NT2/D1 (cell line): ENCODE measurements around the gene PANK3.
A peak's percentile ranks its signal among the peaks of the same experiment; 100 is the strongest.
"Not testable (repeated sequence)": the region's sequence is repeated elsewhere in the genome, so short reads cannot be mapped to it uniquely, and the experiment has no call there.

ENCODE experiments used
- DNase-seq: peaks from one replicate; pipeline ENCODE4 v3.0.0-alpha.2; 2011; ENCODE audit warnings: low read depth, low spot score
- H3K27me3 ChIP-seq: 2 replicates; pipeline ENCODE4 v1.6.0; 2011; ENCODE audit warnings: mild to moderate bottlenecking; ENCODE audit not compliant: insufficient read length, insufficient read depth
- H3K36me3 ChIP-seq: 2 replicates; pipeline ENCODE4 v1.6.1; 2011; ENCODE audit warnings: mild to moderate bottlenecking, low read length, mixed read lengths; ENCODE audit not compliant: insufficient read depth, insufficient read length
- H3K4me1 ChIP-seq: 2 replicates; pipeline ENCODE4 v1.5.1; 2011; ENCODE audit not compliant: insufficient read depth, insufficient read length
- H3K4me3 ChIP-seq: 2 replicates; pipeline ENCODE4 v1.5.1; 2011; ENCODE audit warnings: low read depth; ENCODE audit not compliant: insufficient read length
- H3K9ac ChIP-seq: 2 replicates; pipeline ENCODE4 v1.6.0; 2011; ENCODE audit warnings: low read depth; ENCODE audit not compliant: insufficient read length
- H3K9me3 ChIP-seq: 2 replicates; pipeline ENCODE4 v1.5.1; 2011; ENCODE audit warnings: mild to moderate bottlenecking, low read length; ENCODE audit not compliant: insufficient read depth
- SUZ12 ChIP-seq: IDR thresholded peaks from 2 replicates; pipeline ENCODE4 v1.6.1; 2011; ENCODE audit not compliant: insufficient read length, insufficient read depth; ENCODE audit errors: extremely low read depth
- YY1 ChIP-seq: IDR thresholded peaks from 2 replicates; pipeline ENCODE4 v1.6.1; 2011; ENCODE audit not compliant: insufficient read length, insufficient read depth
- ZNF274 ChIP-seq: IDR thresholded peaks from 2 replicates; pipeline ENCODE4 v1.6.1; 2011; ENCODE audit warnings: mild to moderate bottlenecking, low read depth, low read length

PANK3 gene

DNA sequence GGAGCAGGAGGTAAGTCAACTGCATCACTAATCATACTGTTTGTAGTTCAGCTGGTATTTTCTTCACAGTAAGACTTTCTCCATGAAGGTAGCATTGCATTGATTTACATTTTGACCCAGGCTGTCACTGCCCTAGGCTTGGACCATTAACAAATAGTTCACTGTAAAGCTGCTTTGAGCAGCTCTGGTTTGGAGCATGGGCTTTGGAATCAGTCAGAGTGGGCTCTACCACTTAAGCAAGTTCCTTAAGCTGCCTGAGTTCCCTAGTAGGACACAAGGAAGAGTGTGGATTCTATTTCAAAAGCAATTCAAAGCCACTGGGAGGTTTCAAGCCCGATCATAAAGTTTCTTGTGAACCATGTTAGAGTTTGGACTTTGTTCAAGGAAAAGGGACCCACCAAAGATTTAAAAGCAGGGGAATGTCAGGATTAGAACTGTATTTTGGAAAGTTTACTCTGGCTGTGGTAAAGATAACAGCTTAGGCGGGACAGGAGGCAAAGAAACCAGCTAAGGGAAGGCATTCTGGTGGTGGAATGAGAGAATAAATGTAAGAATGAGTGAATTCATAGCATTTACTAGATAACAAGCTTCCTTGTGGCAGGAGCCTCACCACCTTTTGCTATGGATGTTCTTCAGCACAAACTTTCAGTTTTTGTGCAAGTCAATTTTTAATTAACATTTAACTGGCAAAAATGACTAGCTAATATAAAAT lies 12.3 kb upstream of the PANK3 start:
- H3K9me3 ChIP-seq, result no peaks in the 10 kb centered on the region
- no peaks in the 10 kb centered on the region for H3K36me3 ChIP-seq
- no peak overlapping the region for H3K4me3 ChIP-seq
- TF ChIP-seq SUZ12 (no peak), ZNF274 (no peak), YY1 (no peak)
- no peak for DNase-seq
- H3K4me1 ChIP-seq, result no peaks in the 10 kb centered on the region
- no peak overlapping the region for H3K9ac ChIP-seq
- H3K27me3 ChIP-seq, result no peaks in the 10 kb centered on the region

DNA sequence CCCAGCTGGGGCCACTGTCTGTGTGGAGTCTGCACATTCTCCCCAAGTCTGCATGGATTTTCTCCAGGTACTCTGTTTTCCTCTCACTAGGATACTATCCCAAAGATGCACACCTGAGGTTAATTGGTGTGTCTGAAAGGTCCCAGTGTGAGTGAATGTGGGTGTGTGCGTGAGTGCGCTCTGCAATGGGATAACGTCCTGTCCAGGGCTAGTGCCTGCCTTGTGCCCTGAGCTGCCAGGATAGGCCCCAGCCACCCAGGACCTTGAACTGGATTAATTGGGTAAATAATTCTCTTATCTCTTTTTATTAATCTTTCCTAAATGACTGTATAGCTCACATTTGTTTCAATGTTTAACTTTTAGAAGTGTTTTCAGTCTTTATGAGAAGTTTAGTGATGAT lies 11.5 kb upstream of the PANK3 start:
- no peaks in the 10 kb centered on the region for H3K4me1 ChIP-seq
- no peak overlapping the region for H3K9ac ChIP-seq
- H3K36me3 ChIP-seq, result no peaks in the 10 kb centered on the region
- H3K27me3 ChIP-seq, result no peaks in the 10 kb centered on the region
- TF ChIP-seq SUZ12 (no peak), YY1 (no peak), ZNF274 (no peak)
- H3K9me3 ChIP-seq, result no peaks in the 10 kb centered on the region
- no peak for DNase-seq
- H3K4me3 ChIP-seq, result no peak overlapping the region

DNA sequence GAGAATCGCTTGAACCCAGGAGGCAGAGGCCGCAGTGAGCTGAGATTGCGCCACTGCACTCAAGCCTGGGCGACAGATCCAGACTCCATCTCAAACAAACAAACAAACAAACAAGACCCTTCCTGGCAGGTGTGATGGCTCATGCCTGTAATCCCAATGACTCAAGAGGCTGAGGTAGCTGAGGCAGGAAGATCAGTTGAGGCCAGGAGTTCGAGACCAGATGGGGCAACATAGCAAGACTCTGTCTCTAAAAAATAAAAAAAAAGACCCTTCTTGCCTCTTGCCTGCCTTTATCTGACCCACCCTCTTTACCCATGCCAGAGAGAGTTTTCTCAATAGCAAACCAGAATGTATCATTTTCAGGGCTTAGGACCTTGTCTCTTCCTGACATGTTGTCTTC lies 8.8 kb upstream of the PANK3 start:
- TF ChIP-seq YY1, result no peak
- no peak for TF ChIP-seq SUZ12
- TF ChIP-seq ZNF274, result no peak
- Histone ChIP-seq H3K9ac (no peak overlapping the region), H3K9me3 (no peaks in the 10 kb centered on the region), H3K4me1 (no peaks in the 10 kb centered on the region), H3K4me3 (no peak overlapping the region), H3K27me3 (no peaks in the 10 kb centered on the region), H3K36me3 (no peaks in the 10 kb centered on the region)
- no peak for DNase-seq

DNA sequence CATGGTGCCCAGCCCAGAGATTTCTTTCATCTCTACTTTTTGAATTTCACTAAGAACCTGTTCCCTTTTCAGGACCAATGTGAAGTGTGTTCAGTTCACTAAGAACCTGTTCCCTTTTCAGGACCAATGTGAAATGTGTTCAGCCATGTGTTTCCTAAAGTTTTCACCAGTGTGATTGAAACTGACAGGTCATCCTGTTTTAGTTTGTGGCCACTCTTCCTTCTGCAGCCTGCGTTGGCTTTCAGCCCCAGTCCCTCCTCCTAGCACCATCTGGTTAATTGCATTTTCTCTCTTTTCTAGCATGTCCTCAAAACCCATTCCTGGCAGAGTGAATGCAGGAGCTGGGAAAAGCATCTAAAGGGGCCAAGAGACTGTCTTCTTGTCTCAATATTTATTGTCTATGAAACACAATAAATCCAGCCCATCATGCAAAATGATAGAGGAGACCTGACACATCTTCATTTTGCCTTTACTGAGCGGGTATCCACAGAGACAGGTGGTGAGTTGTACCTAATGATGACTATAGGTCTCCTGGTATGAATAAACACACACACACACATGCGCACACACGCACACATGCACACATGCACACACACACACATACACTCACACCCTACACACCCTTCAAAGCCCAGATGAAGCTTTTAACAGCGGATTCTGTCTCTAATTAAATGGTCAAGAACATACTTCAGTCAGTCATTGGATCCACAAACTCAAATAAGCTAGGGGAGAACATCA lies 6.1 kb upstream of the PANK3 start:
- Histone ChIP-seq H3K4me3 (no peak overlapping the region), H3K9me3 (no peaks in the 10 kb centered on the region), H3K9ac (no peak overlapping the region), H3K27me3 (no peaks in the 10 kb centered on the region), H3K4me1 (no peaks in the 10 kb centered on the region), H3K36me3 (no peaks in the 10 kb centered on the region)
- no peak for DNase-seq
- TF ChIP-seq ZNF274, result no peak
- TF ChIP-seq YY1, result no peak
- TF ChIP-seq SUZ12, result no peak

DNA sequence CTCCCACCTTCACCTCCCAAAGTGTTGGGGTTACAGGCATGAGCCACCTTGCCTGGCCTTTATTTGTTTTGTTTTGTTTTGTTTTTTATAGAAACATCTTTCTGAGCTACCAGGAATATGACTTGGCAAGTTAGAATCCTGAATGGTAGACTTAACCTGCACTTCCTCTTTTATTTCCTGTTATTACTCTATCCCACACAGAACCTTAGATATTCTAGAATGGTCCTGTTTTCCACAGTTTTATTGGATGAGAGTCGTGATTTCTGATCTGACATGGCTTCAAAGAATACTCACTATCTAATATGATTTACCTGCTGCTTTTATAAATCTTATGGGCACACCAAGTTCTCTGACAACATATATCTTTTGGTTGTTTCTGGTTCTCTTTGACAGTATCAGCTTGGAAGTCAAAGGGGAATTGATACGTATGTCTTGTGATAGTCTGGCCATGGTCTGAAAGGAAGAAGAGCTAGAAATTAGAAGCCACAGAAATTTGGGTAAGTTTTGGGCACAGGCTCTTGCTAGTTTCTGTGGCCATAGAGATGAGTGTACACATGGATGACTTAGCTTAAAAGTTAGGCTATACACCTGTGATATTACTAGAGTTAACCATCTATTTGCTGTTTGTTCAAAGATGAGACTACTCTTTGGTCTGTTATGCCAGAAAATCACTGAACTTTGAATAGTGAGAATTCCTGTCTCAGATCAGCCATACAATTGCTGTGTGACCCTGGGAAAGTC lies 4.7 kb upstream of the PANK3 start:
- no peaks in the 10 kb centered on the region for H3K36me3 ChIP-seq
- H3K9ac ChIP-seq, result no peak overlapping the region
- no peaks in the 10 kb centered on the region for H3K27me3 ChIP-seq
- H3K4me3 ChIP-seq, result no peak overlapping the region
- H3K4me1 ChIP-seq, result no peaks in the 10 kb centered on the region
- TF ChIP-seq ZNF274, result no peak
- TF ChIP-seq SUZ12, result no peak
- no peak for TF ChIP-seq YY1
- no peaks in the 10 kb centered on the region for H3K9me3 ChIP-seq
- no peak for DNase-seq

DNA sequence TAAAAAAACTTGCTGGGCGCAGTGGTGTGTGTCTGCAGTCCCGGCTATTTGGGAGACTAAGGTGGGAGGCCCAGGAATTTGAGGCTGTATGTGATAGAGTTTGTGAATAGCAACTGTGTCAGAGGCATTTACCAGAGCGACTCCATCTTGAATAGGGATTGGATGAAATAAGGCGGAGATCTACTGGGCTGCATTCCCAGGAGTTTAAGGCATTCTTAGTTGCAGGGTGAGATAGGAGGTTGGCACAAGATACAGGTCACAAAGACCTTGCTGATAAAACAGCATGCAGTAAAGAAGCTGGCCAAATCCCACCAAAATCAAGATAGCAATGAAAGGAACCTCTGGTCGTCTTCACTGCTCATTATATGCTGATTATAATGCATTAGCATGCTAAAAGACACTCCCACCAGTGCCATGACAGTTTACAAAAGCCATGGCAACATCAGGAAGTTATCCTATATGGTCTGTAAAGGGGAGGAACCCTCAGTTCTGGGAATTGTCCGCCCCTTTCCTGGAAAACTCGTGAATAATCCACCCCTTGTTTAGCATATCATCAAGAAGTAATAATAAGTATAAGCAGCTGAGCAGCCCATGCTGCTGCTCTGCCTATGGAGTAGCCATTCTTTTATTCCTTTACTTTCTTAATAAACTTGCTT lies 1.8 kb upstream of the PANK3 start:
- not testable (repeated sequence) for H3K4me1 ChIP-seq, DNase-seq, H3K4me3 ChIP-seq, H3K27me3 ChIP-seq, H3K36me3 ChIP-seq, H3K9ac ChIP-seq, H3K9me3 ChIP-seq

DNA sequence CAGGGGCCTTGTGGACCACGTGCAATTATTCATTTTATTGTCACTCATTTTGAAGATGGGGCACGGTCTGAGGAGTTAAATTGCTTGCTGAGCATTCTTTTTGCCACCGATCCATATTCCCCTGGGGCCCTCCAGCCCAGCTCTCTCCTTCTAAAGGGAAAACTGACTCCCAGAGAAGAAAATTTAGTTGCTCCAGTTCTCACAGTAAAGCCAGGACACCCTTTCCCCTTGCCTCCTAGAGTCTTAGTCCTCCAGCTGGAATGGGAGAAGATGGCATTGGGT lies 1.0 kb upstream of the PANK3 start:
- H3K4me1 ChIP-seq, result no peaks in the 10 kb centered on the region
- DNase-seq, result no peak
- H3K4me3 ChIP-seq, result peak overlapping the region; percentile 58
- no peaks in the 10 kb centered on the region for H3K27me3 ChIP-seq
- TF ChIP-seq YY1 (no peak), ZNF274 (no peak), SUZ12 (no peak)
- peak overlapping the region; percentile 84 for H3K9ac ChIP-seq
- no peaks in the 10 kb centered on the region for H3K9me3 ChIP-seq
- H3K36me3 ChIP-seq, result peaks cover 15% of the 10 kb centered on the region
